Mucosa of gallbladder (tissue), 1 donor: ENCODE measurements around the gene BBS4. TPM values are rescaled to one million over a fixed set of nuclear protein-coding genes. Genes with fewer than 3 reads are reported as not detected.
"Not testable (repeated sequence)": the region's sequence is repeated elsewhere in the genome, so short reads cannot be mapped to it uniquely, and the experiment has no call there.

Experiments
- DNase-seq: peaks from one replicate; pipeline ENCODE4 v3.0.0-alpha.2; 2020; ENCODE audit warnings: low spot score
- total RNA-seq: library from RNA; stranded (reverse); gene quantifications from one replicate; pipeline ENCODE4 v1.2.1, GENCODE V29; 2021
- donor health status: DM: no; HTN: no; CAD: no.

The BBS4 gene
- total RNA-seq, 1 donor from 2014 or later: 16.1 TPM

DNA sequence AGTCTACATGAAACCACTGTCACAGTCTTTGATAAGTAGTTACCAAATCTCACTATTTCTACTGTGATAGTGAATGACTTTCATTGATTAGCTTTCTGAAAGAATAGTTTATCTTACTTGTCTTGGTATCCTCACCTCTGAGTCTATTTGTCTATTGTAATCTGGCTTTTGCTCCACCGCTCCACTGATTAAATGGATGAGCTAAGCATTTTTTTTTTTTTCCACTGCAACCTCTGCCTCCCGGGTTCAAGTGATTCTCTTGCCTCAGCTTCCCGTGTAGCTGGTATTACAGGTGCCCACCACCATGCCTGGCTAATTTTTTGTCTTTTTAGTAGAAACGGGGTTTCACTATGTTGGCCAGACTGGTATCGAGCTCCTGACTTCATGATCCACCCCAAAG is 12.9 kb downstream of the BBS4 start:
- no peak for DNase-seq

DNA sequence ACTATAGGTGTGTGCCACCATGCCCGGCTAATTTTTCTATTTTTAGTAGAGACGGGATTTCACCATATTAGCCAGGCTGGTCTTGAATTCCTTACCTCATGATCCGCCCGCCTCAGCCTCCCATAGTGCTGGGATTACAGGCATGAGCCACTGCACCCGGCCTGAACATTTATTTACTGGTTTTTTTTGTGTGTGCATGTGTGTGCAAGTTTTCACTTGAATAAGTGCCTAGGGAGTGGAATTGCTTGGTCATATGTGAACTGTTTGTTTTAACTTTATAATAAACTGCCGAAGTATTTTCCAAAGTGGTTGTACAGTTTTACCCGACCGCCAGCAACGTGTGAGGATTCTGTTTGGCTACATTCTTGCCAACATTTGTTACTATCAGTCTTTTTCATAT is 14.1 kb downstream of the BBS4 start:
- no peak for DNase-seq

DNA sequence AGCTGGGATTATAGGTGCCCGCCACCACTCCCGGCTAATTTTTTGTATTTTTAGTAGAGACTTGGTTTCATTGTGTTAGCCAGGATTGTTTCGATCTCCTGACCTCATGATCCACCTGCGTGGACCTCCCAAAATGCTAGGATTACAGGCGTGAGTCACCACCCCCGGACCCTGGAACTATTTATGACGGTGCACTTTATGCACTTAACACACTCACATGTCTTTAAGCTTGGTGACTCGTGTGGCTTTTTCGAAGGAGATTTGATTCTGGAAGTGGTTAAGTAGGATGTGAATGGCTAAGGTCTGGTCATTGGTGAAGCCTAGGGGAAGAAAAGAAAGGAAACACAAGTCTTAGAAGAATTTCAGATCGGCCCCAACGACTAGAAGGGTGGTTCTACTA is 20.3 kb downstream of the BBS4 start:
- DNase-seq: no peak

DNA sequence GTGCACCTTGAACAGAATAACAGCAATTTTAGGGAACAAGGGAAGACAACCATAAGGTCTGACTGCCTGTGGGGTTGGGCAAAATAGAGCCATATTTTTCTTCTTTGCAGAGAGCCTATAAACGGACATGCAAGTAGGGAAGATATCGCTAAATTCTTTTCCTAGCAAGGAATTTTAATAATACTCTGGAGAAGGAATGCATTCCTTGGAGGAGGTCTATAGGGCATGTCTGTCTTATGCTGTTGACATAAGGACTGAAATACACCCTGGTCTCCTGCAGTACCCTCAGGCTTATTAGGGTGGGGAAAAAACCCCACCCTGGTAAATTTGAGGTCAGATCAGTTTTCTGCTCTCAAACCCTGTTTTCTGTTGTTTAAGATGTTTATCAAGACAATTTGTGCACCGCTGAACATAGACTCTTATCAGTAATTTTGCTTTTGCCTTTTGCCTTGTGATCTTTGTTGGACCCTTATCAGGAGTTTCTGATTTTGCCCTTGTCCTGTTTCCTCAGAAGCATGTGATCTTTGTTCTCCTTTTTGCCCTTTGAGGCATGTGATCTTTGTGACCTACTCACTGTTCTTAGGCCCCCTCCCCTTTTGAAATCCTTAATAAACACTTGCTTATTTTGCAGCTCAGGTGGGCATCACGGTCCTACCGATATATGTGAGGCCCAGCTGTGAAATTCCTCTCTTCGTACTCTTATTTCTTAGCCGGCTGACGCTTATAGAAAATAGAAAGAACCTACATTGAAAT is 22.7 kb downstream of the BBS4 start:
- DNase-seq: not testable (repeated sequence)

DNA sequence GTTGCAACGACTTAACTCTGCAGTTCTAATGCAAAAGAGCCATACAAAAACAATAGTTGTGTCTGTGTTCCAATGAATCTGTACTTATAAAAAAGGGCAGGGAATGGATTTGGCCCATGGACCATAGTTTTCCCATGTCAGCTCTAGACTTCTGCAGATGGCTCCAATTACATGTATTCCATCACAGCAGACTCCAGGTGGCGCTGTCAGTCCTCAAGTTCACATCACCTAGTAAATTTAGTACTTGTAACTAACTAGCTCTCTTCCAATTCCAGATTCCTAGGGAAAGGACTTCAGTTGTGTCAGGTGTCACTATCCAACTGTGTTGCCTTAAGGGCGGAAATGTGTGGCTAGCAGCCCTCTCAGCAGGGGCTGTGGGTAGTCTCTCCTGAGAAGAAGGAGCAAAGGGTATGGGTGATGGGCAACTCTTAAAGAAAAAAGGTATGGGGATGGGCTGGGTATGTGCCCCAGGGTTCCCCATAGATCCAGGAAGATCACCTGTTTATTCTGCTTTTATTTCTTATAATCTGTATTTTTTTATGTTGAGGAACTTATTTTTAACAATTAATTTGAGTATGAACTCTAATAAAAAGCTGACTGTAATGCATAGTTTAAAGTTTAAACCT is 36.2 kb downstream of the BBS4 start:
- peak; percentile 58 for DNase-seq

DNA sequence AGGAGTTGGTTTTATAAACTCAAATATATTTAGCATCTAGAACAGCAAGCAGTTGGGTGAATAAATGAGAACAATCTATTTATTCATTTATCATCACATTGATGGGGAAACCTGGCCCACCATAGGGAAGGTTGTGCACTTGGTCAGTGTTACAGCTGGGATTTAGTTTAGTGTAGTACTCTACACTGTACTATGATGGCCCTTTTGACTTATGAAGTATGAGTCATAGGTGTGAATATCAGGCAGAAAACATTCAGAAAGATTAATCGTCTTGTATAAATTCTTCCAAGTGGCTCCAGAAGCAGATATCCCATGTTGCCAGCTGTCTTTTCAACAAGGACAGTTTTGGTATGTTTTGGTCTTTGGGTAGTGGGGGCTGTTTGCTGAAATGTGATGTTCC is 38.0 kb downstream of the BBS4 start:
- DNase-seq: no peak

DNA sequence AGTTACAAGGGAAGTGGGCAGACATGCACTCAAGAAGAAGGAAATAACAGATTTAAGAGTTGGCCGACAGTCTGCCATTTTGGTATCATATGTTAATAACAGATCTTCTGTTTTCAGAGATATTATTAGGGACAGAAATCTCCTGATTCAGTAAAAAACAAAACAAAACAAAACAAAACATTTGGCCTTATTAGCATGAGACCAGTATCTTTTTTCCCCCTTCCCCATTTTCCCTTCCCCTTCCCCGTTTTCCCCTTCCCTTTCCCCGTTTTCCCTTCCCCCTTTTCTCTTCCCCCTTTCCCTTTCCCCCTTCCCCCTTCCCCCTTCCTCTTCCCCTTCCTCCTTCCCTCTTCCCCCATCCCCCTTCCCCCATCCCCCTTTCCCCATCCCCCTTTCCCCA is 39.4 kb downstream of the BBS4 start:
- DNase-seq: no peak

DNA sequence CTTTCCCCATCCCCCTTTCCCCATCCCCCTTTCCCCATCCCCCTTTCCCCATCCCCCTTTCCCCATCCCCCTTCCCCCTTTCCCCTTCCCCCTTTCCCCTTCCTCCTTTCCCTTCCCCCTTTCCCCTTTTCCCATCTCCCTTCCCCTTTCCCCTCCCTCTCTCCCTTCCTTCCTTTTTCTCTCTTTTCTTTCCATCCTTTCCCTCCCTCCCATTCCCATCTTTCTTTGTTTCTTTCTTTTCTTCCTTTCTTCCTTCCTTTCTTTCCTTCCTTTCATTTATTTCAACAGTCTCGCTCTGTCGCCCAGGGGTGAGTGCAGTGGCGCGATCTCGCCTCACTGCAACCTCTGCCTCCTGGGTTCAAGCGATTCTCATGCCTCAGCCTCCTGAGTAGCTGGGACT is 39.8 kb downstream of the BBS4 start:
- not testable (repeated sequence) for DNase-seq

DNA sequence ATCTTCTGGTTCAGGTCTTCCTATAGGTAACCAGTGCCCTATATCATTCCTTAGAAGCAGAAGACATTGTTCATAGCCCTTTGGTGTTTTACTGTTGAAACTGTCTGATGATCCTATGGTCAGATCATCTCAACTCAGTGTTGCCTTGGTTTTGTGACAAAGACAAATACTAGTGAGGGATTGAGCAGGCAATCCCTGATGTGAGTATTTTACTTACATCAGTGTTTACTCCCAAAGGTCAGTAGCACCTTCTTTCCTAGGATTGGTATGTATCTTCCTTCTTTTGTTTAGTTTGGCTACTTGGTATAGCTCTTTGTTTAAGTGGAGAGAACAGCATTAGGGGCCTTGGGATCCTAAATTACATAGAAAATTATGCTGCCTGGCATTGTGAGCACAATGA is 41.1 kb downstream of the BBS4 start:
- no peak for DNase-seq

DNA sequence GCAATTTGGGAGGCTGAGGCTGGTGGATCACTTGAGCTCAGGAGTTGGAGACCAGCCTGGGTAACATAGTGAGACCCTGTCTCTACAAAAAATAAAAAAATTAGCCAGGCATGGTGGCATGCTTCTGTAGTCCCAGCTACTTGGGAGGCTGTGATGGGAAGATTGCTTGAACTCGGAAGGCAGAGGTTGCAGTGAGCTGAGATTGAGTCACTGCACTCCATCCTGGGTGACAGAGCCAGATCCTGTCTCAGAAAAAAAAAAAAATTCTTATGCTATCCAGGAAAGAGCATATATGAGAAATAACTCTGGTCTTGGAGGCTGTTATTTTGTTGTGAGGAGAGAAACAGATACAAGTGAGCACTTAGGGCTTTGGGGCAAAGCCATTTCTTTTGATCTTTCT is 42.2 kb downstream of the BBS4 start:
- DNase-seq: not testable (repeated sequence)

DNA sequence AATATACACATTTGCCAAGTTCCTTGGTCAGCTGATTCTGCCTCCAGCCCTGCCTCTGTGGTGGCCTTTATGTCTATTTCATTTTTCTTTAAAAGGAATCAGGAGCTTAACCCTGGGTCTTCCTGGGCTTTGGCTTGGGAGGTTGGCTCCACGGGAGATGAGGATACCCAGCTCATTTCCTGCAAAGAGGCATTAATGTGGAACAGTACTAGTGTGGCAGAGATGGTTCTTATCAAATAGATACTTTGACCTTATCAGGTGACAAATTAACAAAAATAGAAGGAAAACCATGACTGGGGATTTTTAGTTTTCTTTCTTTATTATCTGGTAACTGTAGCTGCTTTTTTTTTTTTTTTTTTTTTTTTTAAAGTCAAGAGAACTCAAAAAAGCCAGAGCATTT is 42.8 kb downstream of the BBS4 start:
- no peak for DNase-seq

DNA sequence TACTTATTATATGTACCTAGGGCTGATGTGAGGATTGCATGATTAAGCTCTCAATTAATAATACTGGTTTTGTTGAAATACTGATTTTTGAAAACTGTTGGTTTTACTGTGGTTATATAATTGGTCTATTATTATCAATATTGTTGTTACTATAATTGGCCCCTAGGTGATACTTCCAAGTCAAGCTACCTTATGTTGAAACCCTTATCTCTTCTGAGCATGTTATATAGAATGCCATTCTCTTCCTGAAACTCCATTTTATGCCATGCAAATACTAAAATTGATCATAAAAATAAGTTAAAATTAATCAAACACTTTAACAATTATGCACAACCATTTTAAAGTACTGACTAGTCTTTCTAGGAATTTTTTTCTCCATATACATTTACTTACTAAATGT is 46.1 kb downstream of the BBS4 start:
- no peak for DNase-seq

DNA sequence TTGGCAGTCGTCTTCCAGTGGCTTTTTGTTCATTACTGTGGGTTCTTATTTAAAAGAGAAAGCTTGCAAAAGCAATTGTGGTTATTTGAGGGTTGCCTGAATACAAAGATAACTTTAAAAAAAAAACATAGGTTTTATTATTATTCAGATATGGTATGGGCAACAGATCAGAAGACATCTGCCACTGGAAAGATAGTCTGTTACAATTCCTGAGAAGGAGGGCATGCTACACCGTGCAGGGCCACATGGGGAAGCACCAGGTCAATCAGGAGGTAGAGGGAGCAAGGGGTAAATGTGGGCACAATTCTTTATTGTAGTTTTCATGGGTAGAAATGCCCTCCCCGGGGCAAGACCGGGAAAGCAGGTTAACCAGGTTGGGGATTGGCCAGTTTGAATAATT is 46.5 kb downstream of the BBS4 start:
- DNase-seq: no peak

DNA sequence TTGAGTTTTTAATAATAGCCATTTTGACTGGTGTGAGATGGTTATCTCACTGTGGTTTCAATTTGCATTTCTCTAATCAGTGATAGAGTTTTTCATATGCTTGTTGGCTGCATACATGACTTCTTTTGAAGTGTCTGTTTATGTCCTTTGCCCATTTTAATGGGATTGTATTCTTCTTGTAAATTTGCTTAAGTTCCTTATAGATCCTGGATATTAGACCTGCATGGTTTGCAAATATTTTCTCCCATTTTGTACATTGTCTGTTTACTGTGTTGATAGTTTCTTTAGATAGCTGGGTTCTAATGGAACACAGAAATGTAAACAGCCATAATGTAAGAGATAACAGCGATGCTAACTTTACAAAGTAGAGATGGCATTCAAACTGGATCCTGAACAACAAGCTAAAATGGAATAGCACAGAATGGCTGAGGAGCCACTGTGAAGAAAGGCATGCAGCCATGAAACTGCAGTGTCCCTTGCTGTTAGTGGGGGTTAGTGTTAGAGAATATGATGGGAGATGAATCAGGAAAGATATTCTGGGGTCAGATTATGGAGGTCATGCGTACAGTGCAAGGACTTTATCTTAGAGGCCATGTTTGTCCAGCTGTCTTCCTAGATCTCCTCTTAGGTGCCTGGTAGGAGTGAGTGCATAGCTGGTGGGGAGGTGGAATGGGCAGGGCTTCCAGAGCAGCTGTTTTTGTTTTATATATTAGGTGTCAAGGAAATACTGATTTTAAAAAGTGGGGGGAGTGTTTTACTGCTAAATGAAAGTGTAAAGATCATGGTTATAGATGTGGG is 48.1 kb downstream of the BBS4 start:
- no peak for DNase-seq

DNA sequence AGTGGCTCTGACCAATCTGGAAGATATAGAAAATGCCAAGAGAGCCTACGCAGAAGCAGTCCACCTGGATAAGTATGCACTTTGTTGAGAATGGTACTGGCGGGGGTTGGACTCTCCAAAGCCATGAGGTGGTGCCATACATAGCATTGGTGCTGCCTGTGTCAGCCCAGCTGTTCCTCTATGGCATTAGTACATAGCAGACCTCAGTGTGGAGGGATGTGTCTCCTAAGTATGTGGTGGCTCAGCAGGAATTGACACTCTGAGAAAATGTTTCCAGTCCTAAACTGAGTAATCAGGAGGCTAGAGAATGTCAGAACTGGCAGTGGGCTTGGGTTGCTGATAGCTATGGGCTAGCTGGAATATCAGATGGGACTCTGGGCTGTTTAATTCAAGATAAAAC is 49.1 kb downstream of the BBS4 start:
- no peak for DNase-seq

DNA sequence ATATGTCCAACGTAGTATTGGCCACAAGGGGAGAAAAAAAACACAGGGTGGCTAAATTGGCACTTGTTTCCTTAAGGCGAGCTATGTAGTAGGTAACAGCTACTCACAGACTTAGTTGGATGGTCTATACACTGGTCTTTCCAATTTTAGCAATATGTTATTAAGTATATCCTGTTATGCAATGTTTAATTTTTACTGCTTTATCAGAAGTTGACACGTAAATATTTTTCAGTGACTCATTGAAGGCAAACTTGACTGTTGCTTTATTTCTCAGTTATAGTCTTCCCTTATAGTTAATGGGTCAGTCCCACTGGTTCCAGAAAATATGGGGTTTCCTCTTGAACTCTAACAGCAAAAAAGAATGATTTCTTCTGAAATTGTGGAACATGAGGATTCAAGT is 51.1 kb downstream of the BBS4 start:
- DNase-seq: no peak

DNA sequence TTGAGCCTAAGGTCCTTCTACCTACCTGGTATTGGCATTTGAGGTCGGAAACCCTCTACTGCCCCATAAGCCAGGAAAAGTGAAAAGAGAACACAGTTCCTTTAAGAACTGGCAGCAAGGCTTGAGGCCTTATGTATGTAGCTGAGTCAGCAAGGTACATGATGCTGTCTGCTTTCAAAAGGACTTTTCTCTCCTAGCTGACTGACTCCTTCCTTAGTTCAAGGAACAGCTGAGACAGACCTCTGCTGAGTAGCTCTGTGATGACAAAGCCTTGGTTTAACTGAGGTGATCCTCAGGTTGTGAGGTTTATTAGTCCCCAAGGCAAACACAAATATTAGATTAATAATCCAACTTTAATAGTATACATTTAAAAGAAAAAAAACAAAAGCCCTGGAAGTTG is 51.7 kb downstream of the BBS4 start:
- no peak for DNase-seq

DNA sequence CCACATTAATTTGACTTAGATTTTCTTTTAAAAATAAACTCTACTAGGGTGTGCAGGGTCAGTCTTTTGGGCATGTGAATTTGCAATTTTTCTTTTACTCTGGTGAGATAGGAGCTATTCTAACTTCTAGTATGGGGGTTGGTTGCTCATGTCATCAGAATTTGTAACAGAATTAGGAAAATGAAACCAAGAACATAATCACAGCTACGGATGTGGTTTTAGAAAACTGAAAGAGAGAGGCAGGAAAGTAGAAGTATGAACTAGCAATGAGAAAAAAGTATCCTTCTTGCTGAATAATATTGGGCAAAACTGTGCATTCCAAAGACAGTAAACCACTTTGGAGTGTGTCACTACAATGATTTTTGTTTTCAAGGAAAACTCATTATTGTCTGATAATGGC is 54.2 kb downstream of the BBS4 start:
- DNase-seq: no peak

DNA sequence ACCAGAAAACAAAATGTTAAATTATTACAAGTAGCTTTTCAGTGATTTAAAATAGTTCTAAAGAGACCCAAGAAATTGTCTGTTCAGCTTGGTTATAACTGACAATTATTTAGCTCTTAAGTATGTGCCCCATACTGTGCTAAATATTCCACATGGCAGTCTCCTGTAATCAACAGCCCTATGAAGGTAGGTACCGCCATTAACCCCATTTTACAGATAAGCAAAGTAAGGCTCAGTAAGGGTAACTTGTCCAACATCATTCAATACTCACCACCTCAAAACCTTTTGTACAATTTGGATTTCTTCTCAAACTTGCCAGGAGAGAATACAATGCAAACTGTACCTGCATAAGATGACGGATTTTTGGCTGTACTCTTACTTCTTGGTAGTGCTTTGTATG is 63.7 kb downstream of the BBS4 start:
- no peak for DNase-seq

DNA sequence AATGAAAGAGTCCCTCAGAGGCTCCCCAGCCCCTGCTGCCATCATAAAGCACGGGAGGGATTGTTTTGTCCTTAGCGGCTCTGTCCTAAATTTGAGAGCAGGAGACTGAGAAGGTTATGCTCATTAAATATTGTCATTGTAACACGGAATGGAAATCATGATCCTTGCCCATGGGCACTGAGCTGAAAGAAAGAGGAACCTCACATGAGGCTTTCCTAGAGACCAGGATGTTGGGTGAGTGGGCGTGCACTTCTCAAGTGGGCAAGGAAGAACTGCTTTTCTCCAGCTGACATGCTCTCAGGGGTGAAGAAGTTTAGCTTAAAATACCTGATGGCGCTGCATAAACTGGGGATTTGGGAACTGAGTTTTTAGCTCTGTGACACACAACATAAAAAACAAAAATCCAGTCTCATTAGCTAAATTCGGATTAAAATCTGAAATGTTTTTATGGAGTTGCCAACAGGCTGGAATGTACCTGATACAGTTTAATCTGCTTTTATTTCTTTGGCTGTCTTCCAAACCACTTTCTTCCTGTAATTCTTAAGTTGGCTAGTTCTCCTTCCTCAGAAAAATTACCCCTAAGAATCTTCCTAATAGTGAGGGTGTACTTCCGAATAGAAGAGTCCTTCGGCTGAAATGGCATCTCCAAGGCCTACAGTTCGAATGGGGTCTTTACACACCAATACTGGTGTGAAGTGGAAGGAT is 65.9 kb downstream of the BBS4 start:
- peak; percentile 11 for DNase-seq

DNA sequence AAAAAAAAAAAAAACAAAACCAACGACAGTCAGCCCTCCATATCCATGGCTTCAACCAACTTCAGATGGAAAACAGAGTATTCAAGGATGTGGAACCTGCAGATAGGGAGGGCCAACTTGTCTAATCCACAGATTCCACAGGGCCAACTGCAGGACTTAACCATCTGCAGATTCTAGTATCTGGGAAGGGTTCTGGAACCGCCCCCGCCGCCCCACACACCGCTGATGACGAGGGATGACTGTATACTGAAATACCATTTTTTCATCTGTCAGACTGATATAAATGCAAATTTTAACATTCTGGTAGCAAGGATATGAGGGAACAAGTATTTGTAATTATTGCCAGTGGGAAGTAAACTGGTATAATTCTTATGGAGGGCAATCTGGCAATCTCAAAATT is 68.1 kb downstream of the BBS4 start:
- no peak for DNase-seq

DNA sequence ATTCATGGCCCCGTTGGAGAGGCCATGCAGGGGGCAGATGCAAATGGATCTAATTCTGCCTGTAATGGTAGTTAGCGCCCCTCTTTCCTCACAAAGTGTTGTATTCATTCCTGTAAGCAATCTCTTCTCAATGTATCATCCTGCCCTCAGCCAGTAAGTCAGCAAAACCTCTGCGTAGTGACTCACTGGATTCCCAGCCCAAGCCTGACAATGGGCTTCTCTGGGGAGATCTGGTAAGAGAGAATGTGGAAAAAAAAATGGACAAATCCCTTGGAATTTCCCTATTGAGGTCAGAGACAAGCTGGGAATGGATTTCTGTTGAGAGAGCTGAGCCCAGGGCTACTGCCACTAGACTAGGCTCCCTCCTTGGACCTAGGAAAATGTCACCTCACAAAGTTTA is 72.2 kb downstream of the BBS4 start:
- DNase-seq: no peak
